Measurements from ENCODE around the gene SPAG9.
"Not testable (repeated sequence)": the region's sequence is repeated elsewhere in the genome, so short reads cannot be mapped to it uniquely, and the experiment has no call there.

- TF ChIP-seq CTCF, POLR2AphosphoS5 (IDR thresholded peaks at IDR 0.05): not testable (repeated sequence)
Measured at GRCh38 chr17:51083364-51083763, 37.3 kb downstream of the SPAG9 start.

Measured in breast epithelium (tissue), 3 donors.